T47D (cell line): Measurements from ENCODE around the gene MBD1.
"Not testable (repeated sequence)": the region's sequence is repeated elsewhere in the genome, so short reads cannot be mapped to it uniquely, and the experiment has no call there.

ENCODE experiments used
- DNase-seq, 2 experiments: peaks; one replicate each; pipeline versions ENCODE4 v3.0.0 to v3.0.0-alpha.2; 2011 to 2012; ENCODE audit warnings: low read depth in 1 of 2, low spot score in 1 of 2
- JUND ChIP-seq: IDR thresholded peaks from 2 replicates; pipeline ENCODE4 v1.6.1; 2012; ENCODE audit warnings: low read depth
- in situ Hi-C: cut with HindIII; loops from 2 replicates; pipeline ENCODE4 v1.10.0; 2016; ENCODE audit warnings: low sequenced_read_pairs, low pct_unique_long_range_greater_than_20kb

Gene MBD1, protein sequence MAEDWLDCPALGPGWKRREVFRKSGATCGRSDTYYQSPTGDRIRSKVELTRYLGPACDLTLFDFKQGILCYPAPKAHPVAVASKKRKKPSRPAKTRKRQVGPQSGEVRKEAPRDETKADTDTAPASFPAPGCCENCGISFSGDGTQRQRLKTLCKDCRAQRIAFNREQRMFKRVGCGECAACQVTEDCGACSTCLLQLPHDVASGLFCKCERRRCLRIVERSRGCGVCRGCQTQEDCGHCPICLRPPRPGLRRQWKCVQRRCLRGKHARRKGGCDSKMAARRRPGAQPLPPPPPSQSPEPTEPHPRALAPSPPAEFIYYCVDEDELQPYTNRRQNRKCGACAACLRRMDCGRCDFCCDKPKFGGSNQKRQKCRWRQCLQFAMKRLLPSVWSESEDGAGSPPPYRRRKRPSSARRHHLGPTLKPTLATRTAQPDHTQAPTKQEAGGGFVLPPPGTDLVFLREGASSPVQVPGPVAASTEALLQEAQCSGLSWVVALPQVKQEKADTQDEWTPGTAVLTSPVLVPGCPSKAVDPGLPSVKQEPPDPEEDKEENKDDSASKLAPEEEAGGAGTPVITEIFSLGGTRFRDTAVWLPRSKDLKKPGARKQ

DNA sequence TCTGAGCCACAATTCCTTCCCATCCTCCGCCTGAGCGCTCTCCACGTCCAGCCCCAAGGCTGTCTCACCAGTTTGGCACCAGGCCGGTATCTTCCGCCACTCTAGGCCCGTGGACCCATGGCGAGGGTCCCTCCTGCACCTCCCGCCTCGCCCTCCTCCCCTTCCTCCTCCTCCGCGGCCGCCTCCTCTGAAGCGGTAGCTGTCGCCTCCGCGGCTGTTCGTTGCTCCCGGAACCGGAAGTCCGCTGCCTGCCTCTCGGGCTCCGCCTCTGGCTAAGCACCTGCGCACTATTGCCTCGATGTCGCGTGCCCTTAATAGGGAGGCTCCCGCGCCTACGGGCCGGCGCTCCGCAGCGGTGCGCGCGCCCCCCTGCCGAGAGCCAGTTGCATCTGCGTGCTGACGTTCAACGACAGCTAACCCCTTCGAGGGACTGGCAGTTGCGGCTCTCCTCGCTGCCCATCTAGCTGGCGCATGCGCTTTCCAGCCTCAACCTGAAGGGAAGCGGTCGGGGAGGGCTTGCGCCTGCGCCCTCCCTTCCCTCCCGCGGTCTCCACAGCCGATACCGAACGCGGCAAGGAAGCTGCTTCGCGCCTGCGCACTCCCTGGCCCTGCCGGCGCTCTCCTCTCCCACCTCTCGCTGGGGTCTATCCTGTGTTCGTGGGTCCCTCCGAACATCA lies at the start of gene MBD1:
Gene MBD1 (minus strand): TSS at position 229 of the 677 bp plus-strand sequence. CDS start 1,531 bp downstream, outside the sequence.
- peak; percentile 89 to 97 for DNase-seq
- no peak for TF ChIP-seq JUND
- in situ Hi-C loops = no loop called here

DNA sequence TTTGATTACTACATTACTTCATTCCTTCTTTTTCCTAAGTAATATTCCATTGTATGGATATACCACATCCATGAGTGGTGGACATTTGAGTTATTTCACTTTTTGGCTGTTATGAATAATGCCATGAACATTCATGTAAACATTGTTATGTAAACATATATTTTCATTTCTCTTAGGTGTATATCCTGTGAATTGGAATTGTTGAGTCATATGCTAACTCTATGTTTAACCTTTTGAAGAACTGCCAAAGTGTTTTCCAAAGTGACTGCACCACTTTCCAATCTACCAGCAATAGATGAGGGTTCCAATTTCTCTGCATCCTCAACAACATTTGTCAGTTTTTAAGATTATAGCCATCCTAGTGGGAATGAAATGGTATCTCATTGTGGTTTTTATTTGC lies 48.9 kb upstream of the MBD1 start:
- no peak for TF ChIP-seq JUND
- in situ Hi-C loops = no loop called here
- no peak for DNase-seq

DNA sequence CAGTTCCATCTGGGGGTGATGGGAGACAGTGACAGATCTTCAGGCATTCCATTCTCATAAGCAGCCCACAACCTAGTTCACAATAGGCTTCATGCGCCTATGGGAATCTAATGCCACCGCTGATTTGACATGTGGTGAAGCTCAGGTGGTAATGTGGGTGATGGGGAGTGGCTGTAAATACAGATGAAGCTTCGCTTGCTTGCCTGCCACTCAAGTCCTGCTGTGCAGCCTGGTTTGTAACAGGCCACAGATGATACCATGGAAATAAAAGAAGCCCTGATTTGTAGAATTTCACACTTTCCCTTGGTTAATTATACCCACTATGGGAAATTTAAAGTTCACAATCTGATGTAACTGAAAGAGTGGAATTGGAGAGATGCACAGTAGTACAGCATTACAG lies 46.7 kb upstream of the MBD1 start:
- in situ Hi-C loops = no loop called here
- no peak for TF ChIP-seq JUND
- DNase-seq = no peak

DNA sequence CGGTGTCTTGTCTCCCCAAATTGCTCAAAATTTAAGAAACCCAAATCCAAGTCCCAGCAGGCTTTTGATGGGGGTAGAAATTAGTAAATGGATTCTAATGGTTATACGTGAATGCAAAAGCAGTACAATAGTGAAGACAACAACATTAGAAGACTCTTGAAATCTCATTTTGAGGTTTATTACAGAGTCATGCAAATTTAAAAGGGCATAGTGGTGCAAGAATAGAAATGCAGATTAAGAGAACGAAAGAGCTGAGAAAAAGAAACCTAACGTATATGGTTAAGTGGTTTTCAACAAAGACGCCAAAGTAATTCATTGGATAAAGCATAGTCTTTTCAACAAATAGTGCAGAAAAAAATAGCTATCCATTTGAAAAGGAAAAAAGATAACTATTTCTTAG lies 39.4 kb upstream of the MBD1 start:
- DNase-seq = no peak
- in situ Hi-C loops = no loop called here
- no peak for TF ChIP-seq JUND

DNA sequence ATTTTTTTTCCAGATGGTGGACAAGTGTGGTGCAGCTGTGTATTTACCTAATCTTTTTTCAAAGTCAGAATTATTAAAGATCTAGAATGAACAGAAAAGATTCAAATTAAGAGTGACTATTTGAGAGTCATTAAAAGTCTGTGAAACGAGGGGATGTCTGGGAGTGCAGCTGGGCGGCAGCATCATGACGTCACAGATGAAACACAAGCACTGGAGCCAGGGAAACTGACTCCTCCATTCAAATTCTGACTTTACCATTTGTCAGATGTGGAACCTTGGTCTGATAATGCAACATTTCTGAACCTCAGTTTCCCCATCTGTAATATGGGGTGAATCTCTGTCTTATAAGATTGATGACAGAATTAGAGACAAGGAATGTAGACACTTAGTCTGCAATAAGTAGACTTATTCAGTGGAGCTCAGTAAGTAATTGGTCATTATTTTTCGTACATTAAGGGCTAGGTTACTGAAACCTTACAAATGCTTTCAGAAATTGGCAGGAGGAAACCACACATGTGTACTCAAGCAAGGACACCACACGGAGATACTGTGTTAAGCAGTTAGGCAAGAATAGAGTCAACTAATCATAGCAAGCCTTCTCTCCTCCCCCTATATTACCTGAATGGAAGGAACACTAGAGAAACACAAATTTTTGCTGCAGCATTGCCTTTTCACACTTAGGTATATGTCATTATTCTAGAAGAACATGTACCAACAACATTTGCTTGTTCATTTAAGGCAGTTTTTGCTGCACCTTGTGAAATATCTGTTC lies 34.0 kb upstream of the MBD1 start:
- TF ChIP-seq JUND = no peak
- in situ Hi-C loops = no loop called here
- no peak for DNase-seq

DNA sequence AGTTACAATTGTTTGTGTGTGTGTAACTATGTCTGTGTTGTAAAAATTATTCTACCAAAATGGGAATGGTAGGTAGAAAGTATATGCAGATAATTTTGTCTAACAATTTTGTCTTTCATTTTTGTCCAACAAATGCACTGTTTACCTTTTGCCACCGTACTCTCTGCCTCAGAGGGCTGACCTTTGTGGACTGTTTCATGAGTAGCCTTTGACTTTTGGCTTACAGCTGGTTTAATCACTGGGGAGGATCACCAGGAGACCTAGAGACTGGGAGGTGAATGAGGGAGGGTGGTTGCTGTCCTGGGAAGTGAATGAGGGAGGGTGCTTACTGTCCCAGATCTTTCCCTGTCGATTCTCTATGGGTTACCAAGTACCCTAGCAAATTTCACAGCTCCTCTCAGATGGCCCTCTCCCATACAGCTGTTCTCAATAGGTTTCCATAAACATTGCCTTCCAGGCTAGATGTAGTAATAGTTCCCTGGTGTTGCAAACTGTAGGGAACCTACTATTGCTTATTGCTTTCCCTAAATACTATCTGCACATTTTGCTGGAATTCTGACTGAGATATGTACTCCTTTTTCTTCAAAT lies 32.6 kb upstream of the MBD1 start:
- in situ Hi-C loops = no loop called here
- TF ChIP-seq JUND = no peak
- DNase-seq = no peak

DNA sequence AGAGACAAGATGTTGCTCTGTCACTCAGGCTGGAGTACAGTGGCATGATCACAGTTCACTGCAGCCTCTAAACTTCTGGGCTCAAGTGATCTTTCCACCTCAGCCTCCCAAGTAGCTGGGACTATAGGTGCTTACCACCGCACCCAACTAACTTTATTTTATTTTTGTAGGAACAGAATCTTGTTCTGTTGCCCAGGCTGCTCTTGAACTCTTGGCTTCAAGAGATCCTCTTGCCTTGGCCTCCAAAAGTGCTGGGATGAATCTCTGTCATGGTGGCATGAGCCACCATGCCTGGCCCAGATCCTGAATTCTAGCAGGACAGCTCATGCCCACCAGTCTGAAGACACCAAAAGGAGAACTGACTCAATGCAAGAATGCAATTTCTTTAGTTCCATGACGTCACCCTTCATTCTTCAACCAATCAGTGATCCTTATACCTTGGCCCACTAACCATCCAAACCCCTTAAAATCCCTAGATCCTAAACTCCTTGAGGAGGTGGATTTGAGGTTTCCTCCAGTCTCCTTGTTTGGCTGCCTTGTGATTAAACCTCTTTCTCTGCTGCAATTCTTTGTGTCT lies 31.8 kb upstream of the MBD1 start:
- TF ChIP-seq JUND = no peak
- no peak for DNase-seq
- in situ Hi-C loops = no loop called here

DNA sequence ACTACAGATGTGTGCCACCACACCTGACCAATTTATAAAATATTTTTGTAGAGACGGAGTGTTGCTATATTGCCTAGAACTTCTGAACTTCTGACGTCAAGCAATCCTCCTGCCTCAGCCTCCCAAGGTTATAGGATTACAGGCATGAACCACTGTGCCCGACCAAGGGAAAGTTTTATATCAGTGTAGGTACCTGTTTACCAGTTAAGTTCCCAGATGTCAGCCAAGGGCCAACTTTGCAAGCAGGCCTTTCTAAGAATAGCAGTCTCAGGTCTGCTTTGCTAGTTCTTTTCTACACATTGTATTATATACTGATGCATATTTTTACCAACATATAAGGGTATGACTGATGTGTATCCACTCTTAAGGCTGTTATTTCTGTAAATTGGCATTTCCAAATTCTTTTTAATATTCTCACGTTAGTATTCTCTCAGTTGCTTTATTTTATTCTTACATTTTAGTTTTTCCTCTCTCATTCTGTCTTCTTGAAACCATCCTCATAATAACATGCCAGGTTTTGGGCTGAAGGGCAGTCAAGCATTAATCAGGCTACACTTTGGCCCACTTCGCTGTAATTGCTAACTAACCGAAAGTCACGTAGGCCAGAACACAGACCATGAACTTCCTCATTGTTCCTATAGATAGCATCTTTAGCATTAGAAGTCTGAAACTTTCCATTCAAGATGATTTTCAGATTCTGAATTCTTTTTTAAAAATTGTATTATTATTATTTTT lies 31.1 kb upstream of the MBD1 start:
- in situ Hi-C loops = no loop called here
- no peak for TF ChIP-seq JUND
- no peak for DNase-seq

DNA sequence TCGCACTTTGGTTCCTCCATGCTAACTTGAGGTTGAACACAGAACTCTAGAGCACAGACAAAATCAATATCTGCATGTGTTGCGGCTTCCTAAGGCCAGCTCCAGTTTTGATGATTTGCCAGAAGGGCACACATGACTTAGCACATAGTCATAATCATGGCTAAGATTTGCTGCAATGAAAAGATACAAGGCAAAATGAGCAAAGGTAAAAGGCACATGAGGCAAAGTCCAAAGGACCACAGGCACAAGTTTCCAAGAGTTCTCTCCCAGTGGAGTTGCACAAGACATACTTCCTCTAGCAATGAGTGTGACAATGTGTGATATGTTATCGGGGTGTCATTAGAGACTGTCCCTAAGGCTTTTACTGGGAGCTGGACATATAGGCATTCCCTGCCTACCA lies 30.3 kb upstream of the MBD1 start:
- no peak for TF ChIP-seq JUND
- in situ Hi-C loops = no loop called here
- no peak for DNase-seq

DNA sequence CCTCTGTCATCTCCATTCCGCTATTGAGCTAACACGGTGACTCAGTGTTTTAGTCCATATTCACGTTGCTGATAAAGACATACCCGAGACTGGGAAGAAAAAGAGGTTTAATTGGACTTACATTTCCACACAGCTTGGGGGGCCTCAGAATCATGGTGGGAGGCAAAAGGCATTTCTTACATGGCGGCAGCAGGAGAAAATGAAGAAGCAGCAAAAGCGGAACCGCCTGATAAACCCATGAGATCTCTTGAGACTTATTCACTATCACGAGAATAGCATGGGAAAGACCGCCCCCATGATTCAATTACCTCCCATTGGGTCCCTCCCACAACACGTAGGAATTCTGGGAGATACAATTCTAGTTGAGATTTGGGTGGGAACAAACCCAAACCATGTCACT lies 28.8 kb upstream of the MBD1 start:
- TF ChIP-seq JUND = no peak

DNA sequence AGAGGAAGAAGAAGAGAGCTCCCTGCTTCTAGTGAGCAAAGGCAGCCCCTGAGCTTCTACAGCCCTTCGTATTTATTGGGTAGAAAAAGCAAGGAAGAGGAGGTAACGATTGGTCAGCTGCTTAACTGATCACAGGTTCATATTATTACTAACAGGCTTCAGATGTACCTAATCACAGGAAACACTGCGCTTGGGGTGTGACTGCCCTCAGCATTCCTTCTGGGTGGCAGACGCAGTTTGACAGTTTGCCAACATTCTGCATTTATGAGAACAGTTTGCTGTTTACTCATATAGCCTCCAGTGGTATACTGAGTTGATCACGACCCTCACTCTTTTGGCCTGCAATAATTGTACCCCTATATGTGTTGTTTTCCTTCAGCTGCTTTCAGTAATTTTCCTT lies 27.5 kb upstream of the MBD1 start:
- in situ Hi-C loops, DNase-seq: not testable (repeated sequence)

More for the DNA sequence above, 28.8 kb upstream of the MBD1 start:
- in situ Hi-C loops = no loop called here
- DNase-seq = no peak
